Left renal pelvis (tissue), 4 donors: ENCODE data around the gene DLGAP1. TPM values are rescaled to one million over a fixed set of nuclear protein-coding genes. Genes with fewer than 3 reads are reported as not detected.

ENCODE experiments used
- DNase-seq, 4 donors: peaks; one replicate each; pipeline ENCODE4 v3.0.0-alpha.2; 2013; ENCODE audit warnings: low read depth in 4 of 4, low spot score in 3 of 4
- polyA plus RNA-seq, 4 donors: library from polyadenylated mRNA; unstranded; fragments of 120-200 nt; gene quantifications; one replicate each; pipeline ENCODE4 v1.2.1, GENCODE V29; 2013; ENCODE audit not compliant: insufficient read length in 4 of 4

The DLGAP1 gene
- polyA plus RNA-seq, 4 donors: 4.1 to 6.8 (median 4.5) TPM

DNA sequence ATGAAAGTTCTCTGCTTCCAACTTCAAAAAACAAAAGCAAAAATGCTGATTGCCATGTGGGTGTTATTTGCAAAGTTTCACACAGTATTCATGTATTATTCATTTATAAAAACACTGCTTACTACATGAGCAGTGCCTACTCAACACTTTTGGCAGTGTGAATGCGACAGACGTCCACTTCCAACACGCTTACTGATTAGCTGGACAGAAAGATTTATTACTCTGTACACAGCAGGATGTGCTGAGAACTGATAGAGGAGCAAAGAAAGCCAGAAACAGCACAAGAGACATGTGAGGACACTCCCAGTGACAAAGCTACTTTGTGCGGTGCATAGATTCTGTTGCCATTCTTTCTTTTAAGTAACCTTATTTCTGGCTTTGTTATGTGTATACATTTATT, 258.8 kb downstream of the DLGAP1 start:
- no peak for DNase-seq

GRCh38 chr18:4193086-4193485, 262.0 kb downstream of the DLGAP1 start:
- no peak for DNase-seq

- no peak for DNase-seq
Measured at GRCh38 chr18:4181882-4182568, 273.1 kb downstream of the DLGAP1 start.

DNA sequence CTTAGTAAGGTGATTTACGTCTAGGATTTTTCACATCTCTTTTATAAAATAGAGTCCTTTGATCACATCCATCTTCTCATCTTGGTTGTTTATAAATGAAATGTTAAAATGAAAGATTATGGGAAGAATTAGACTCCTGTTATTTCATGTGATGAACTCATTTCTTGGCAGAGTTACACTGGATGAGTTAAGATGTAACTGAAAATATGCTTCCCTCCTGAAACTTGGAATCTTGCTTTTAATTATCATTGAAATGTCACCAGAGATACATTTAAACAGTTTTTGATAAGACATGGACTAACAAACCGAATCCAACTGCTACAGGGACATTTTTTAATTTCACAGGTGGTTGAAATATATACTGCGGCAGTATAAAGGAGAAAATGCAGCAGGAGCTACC, 274.0 kb downstream of the DLGAP1 start:
- no peak for DNase-seq

DNA sequence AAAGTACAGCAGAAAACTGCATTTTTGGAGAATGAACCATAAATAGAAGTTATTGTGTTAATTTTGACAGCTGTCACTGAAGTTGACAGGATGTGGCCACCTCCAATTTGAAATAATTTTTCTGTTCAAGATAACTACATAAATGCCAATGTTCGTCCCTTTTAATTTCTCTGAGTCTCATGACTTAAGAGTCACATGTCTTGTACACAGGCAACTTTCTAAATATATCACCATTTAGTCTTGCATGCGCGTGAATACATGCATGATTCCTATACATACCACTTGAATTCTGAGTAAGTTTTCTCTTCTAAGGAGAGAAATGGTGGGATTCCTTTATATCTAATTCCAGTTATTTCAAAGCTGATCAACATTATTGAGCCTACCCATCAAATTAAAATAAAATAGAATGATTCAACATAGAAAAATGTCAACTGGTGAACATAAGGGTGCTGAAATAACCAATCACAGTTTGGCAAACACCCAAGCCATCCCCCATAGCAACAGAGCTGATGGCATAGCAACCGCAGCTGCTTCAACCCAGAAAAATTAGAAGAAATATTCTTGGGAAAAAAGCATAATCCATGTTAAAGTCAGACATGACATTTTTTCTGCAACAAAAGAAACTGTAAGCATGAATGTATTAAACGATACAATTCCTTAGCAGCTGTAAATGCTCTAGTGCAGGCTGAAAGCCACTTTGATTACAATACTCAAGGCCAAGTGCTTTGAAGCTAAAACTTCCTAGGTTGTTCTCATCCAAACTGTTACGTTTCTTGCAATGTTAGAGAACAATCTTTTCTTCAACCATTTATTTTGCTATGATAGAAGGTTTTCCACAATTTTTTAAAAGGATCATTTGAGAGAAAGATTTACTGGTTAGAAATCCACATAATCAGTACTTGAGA, 282.7 kb downstream of the DLGAP1 start:
- DNase-seq: no peak

GRCh38 chr18:4157352-4157751, 297.8 kb downstream of the DLGAP1 start:
- DNase-seq: no peak

DNA sequence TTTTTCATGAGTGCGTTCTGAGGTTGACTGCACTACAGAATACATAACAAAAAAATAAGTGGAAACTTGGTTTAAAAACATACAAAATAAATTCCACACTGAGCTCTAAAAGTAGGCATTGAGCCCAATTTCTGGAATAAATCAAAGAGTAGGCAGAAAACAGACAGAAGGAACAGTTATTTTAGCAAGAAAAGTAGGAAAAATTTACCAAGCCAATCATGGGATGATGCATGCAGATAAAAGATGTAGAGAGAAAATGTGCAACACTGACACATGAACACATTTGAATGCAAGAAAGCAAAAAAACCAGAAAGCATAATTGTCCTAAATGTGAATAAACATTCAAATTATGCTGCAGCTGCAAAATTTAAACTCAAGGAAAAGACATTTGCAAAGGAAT, 308.3 kb downstream of the DLGAP1 start:
- DNase-seq: no peak

- no peak for DNase-seq
Measured at GRCh38 chr18:4144201-4144600, 310.9 kb downstream of the DLGAP1 start.

- DNase-seq: no peak
Measured at GRCh38 chr18:4143585-4143984, 311.5 kb downstream of the DLGAP1 start.

DNA sequence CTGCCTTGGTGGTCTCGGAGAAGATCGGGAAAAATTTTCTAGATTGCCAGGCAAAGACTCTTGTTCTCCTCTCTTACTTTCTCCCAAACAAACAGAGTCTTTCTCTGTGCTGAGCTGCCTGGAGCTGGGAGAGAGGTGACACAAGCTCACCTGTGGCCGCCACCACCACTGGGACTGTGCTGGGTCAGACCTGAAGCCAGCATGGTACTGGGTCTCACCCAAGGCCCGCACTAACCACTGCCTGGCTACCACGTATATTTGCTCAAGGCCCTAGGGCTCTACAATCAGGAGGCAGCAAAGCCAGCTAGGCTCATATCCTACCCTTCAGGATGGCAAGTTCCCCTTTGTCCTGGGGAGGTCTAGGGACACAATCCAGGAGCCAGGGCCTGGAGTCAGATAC, 312.2 kb downstream of the DLGAP1 start:
- DNase-seq: no peak

DNA sequence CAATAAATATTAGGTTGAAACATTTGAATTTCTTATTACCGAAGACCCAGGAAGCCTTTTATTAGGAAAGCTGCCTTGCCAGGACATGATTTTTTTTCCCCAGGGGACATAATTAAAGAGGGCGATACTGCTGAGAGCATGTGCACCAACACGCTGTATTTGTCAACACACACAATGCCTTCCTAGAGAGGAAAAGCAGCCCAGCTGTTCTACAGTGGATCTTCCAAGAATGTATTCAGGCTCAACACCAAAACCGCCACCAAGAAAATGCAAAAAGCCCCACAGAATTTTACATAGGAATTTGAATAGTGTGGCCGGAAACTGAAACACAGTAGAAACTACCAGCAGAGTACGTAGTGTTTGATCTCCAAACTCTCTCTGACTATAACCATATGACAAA, 320.4 kb downstream of the DLGAP1 start:
- no peak for DNase-seq

GRCh38 chr18:4130734-4131719, 324.1 kb downstream of the DLGAP1 start:
- no peak for DNase-seq

- DNase-seq: no peak
Measured at GRCh38 chr18:4126939-4127338, 328.2 kb downstream of the DLGAP1 start.

GRCh38 chr18:4125627-4126230, 329.4 kb downstream of the DLGAP1 start:
- no peak for DNase-seq

- peak in 2 of 4 donors; percentile 8 to 14 for DNase-seq
Measured at GRCh38 chr18:4125224-4125623, 329.9 kb downstream of the DLGAP1 start.

DNA sequence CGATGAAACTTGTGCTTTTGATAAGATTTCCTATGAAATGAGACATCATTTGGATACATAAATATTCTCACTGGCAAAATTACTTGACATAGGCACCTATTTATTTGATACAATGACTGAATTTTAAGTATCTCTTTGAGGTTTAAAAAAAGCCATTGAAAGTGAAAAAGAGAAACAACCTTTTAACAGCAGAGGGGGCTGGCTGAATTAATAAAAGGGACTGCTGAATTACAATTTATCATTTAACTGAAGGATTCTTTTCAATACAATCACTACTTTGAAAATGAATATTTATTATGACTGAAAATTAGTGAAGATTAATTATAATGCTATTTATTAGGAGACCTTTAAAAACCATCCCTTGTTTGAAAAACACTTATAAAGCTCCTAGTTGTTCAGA, 335.3 kb downstream of the DLGAP1 start:
- no peak for DNase-seq

GRCh38 chr18:4119127-4119648, 335.9 kb downstream of the DLGAP1 start:
- no peak for DNase-seq

DNA sequence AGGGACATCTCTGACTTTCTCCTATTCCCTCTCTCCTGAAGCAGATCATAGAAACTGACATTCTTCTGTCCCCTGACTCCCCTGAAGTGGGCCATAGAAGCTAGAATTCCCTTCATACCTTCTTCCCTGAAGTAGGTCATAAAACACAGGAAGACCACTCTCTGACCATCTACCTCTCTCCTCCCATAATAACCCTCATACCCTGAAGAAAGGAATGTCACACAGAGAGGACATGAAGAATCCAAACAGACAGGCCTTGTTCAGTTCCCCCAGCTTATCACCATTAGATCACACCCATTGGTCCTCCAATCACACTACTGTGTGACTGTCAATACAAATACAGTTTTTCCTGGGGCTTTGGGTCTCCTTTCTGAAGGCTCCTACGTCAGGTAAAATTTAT, 347.1 kb downstream of the DLGAP1 start:
- no peak for DNase-seq

GRCh38 chr18:4107049-4107467, 348.0 kb downstream of the DLGAP1 start:
- no peak for DNase-seq

- DNase-seq: peak; percentile 35 to 56 (median 48)
Measured at GRCh38 chr18:4106407-4107033, 348.6 kb downstream of the DLGAP1 start.
